GM12892 (cell line): ENCODE data around the gene TLE5.

ENCODE experiments used
- POLR2A ChIP-seq: IDR thresholded peaks from 2 replicates; pipeline ENCODE4 v1.6.1; 2011; ENCODE audit warnings: low read depth, low read length, control low read depth
- POLR2AphosphoS5 ChIP-seq: IDR thresholded peaks from 2 replicates; pipeline ENCODE4 v1.6.1; 2011; ENCODE audit warnings: low read depth, low read length, control low read depth

DNA sequence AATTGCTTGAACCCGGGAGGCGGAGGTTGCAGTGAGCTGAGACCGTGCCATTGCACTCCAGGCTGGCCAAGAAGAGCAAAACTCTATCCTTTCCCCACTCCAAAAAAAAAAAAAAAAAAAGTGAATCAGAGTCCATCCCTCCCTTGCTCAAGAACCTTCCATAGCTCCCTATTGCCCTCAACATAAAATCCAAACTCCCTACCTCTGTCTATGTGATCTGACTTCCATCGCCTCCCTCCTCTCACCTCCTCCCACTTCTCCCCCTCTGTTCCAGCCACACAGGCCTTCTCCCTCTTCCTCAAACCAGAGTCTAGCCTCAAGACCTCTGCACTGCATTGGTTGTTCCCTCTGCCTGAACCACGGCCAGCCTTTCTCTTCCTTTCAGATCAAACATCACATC lies 23.2 kb downstream of the TLE5 start:
- no peak for TF ChIP-seq POLR2A
- TF ChIP-seq POLR2AphosphoS5 = no peak
